Panc1 (cell line): ENCODE results near the gene BRCA1.

Experiments used
- SIN3A ChIP-seq: IDR thresholded peaks from 2 replicates; pipeline ENCODE4 v1.6.1; 2012; ENCODE audit warnings: low read depth, mild to moderate bottlenecking, low read length, moderate library complexity, borderline replicate concordance; ENCODE audit not compliant: insufficient read depth
- TF ChIP-seq, protein P1 (sequence below): fragments of 450-650 bp; IDR thresholded peaks from 2 replicates; pipeline ENCODE4 v1.5.1; 2017; ENCODE audit warnings: mild to moderate bottlenecking

DNA sequence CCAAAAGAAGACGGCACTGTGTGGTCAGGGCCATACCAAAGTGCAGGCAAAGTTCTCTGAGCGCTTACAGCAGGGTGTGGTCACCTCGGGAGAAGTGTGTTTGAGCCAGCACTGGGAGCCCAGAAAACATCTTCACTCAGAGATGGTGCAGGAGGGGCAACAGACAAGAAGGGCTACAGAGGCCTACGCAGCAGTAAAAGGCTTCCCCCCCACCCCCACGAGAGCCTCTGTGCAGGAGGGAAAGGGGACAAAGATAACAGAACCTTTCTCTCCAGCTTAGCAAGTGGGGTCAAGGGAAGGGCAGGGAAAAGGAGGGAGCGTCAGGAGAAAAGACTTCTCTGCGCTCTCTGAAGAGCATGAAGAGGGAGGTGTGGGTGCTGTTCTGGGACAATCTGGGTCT is 105.7 kb downstream of the BRCA1 start:
- TF ChIP-seq, protein P1, sequence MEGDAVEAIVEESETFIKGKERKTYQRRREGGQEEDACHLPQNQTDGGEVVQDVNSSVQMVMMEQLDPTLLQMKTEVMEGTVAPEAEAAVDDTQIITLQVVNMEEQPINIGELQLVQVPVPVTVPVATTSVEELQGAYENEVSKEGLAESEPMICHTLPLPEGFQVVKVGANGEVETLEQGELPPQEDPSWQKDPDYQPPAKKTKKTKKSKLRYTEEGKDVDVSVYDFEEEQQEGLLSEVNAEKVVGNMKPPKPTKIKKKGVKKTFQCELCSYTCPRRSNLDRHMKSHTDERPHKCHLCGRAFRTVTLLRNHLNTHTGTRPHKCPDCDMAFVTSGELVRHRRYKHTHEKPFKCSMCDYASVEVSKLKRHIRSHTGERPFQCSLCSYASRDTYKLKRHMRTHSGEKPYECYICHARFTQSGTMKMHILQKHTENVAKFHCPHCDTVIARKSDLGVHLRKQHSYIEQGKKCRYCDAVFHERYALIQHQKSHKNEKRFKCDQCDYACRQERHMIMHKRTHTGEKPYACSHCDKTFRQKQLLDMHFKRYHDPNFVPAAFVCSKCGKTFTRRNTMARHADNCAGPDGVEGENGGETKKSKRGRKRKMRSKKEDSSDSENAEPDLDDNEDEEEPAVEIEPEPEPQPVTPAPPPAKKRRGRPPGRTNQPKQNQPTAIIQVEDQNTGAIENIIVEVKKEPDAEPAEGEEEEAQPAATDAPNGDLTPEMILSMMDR: no peak
- TF ChIP-seq SIN3A: no peak
